ENCODE data around the gene FOXP1. TPM values are rescaled to one million over a fixed set of nuclear protein-coding genes. Genes with fewer than 3 reads are reported as not detected.

FOXP1 gene
- total RNA-seq, 2 experiments from 2014 or later: 66.3 to 68.8 TPM

GRCh38 chr3:71183549-71183948, 400.0 kb downstream of the FOXP1 start:
- no peak overlapping the region for H3K27ac Mint-ChIP-seq
- CTCF ChIA-PET: no interaction called here

DNA sequence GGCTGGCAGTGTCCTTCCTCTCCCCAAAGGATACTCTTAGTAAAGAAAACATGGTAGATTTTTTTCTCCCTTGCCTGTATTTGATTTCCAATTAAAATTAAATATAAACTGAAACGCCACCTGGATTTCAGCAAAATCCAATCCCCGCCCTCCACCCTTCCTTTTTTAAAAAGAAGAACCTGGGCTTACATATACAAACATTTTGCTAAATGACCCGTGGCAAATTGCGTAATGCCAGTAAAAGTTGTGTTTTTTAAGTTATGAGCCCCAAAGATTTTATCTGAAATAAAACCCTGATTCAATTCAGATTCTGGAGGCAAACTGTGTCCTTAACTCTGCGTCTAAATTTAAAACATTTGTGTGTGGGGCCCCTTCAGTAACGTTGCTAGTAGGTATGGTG, 403.0 kb downstream of the FOXP1 start:
- CTCF ChIA-PET: no interaction called here
- Mint-ChIP-seq H3K36me3 (no peaks in the 10 kb centered on the region), H3K9me3 (ENCODE audit: low read depth) (no peaks in the 10 kb centered on the region), H3K4me3 (no peak overlapping the region), H3K27me3 (no peaks in the 10 kb centered on the region), H3K27ac (no peak overlapping the region), H3K4me1 (peaks cover under 1% of the 10 kb centered on the region)
- DNase-seq (no peak), ATAC-seq (no peak)

More at GRCh38 chr3:71183549-71183948, 400.0 kb downstream of the FOXP1 start:
- H3K36me3 Mint-ChIP-seq: peaks cover 2% of the 10 kb centered on the region
- DNase-seq: no peak
- H3K4me1 Mint-ChIP-seq: peaks cover 8% of the 10 kb centered on the region
- H3K27me3 Mint-ChIP-seq: no peaks in the 10 kb centered on the region
- no peak for ATAC-seq
- no peaks in the 10 kb centered on the region for H3K9me3 Mint-ChIP-seq (ENCODE audit: low read depth)
- no peak overlapping the region for H3K4me3 Mint-ChIP-seq

- H3K4me3 Mint-ChIP-seq: no peak overlapping the region
- DNase-seq: no peak
- CTCF ChIA-PET: no interaction called here
- H3K27me3 Mint-ChIP-seq: no peaks in the 10 kb centered on the region
- no peak for ATAC-seq
- no peaks in the 10 kb centered on the region for H3K9me3 Mint-ChIP-seq (ENCODE audit: low read depth)
- H3K27ac Mint-ChIP-seq: no peak overlapping the region
- H3K4me1 Mint-ChIP-seq: no peaks in the 10 kb centered on the region
- H3K36me3 Mint-ChIP-seq: no peaks in the 10 kb centered on the region
Measured at GRCh38 chr3:71177375-71177774, 406.2 kb downstream of the FOXP1 start.

- H3K27ac Mint-ChIP-seq: no peak overlapping the region
- no peak for ATAC-seq
- no peaks in the 10 kb centered on the region for H3K36me3 Mint-ChIP-seq
- CTCF ChIA-PET: interaction anchor here (1.0 kb wide), 1 partner anchor 9 kb away, joined by 3 read pairs; no protein-coding TSS in a partner anchor
- H3K4me1 Mint-ChIP-seq: no peaks in the 10 kb centered on the region
- H3K27me3 Mint-ChIP-seq: no peaks in the 10 kb centered on the region
- no peak for DNase-seq
- H3K4me3 Mint-ChIP-seq: no peak overlapping the region
- H3K9me3 Mint-ChIP-seq (ENCODE audit: low read depth): no peaks in the 10 kb centered on the region
Measured at GRCh38 chr3:71176366-71176765, 407.2 kb downstream of the FOXP1 start.

- H3K27ac Mint-ChIP-seq: no peak overlapping the region
- no peaks in the 10 kb centered on the region for H3K9me3 Mint-ChIP-seq (ENCODE audit: low read depth)
- H3K36me3 Mint-ChIP-seq: no peaks in the 10 kb centered on the region
- H3K4me1 Mint-ChIP-seq: no peaks in the 10 kb centered on the region
- CTCF ChIA-PET: interaction anchor here (1.0 kb wide), 1 partner anchor 8 kb away, joined by 3 read pairs; no protein-coding TSS in a partner anchor
- DNase-seq (no peak), ATAC-seq (no peak)
- no peaks in the 10 kb centered on the region for H3K27me3 Mint-ChIP-seq
- H3K4me3 Mint-ChIP-seq: no peak overlapping the region
Measured at GRCh38 chr3:71175691-71176365, 407.7 kb downstream of the FOXP1 start.

GRCh38 chr3:71172951-71173350, 410.6 kb downstream of the FOXP1 start:
- H3K27me3 Mint-ChIP-seq: no peaks in the 10 kb centered on the region
- ATAC-seq (no peak), DNase-seq (no peak)
- no peaks in the 10 kb centered on the region for H3K9me3 Mint-ChIP-seq (ENCODE audit: low read depth)
- CTCF ChIA-PET: no interaction called here
- H3K36me3 Mint-ChIP-seq: no peaks in the 10 kb centered on the region
- H3K4me1 Mint-ChIP-seq: no peaks in the 10 kb centered on the region
- no peak overlapping the region for H3K4me3 Mint-ChIP-seq
- no peak overlapping the region for H3K27ac Mint-ChIP-seq

GRCh38 chr3:71172189-71172588, 411.3 kb downstream of the FOXP1 start:
- Mint-ChIP-seq H3K4me1 (no peaks in the 10 kb centered on the region), H3K36me3 (no peaks in the 10 kb centered on the region)

GRCh38 chr3:71171247-71171646, 412.3 kb downstream of the FOXP1 start:
- peaks cover 4% of the 10 kb centered on the region for H3K36me3 Mint-ChIP-seq
- ATAC-seq (no peak), DNase-seq (no peak)
- no peaks in the 10 kb centered on the region for H3K9me3 Mint-ChIP-seq (ENCODE audit: low read depth)
- CTCF ChIA-PET: no interaction called here
- no peaks in the 10 kb centered on the region for H3K27me3 Mint-ChIP-seq
- H3K4me1 Mint-ChIP-seq: no peaks in the 10 kb centered on the region
- H3K4me3 Mint-ChIP-seq: no peak overlapping the region
- no peak overlapping the region for H3K27ac Mint-ChIP-seq

More at GRCh38 chr3:71172189-71172588, 411.3 kb downstream of the FOXP1 start:
- CTCF ChIA-PET: no interaction called here
- DNase-seq (no peak), ATAC-seq (no peak)
- no peaks in the 10 kb centered on the region for H3K9me3 Mint-ChIP-seq (ENCODE audit: low read depth)
- H3K4me3 Mint-ChIP-seq: no peak overlapping the region
- H3K27ac Mint-ChIP-seq: no peak overlapping the region
- H3K27me3 Mint-ChIP-seq: no peaks in the 10 kb centered on the region

GRCh38 chr3:71168880-71169411, 414.6 kb downstream of the FOXP1 start:
- Mint-ChIP-seq H3K27ac (no peak overlapping the region), H3K27me3 (no peaks in the 10 kb centered on the region), H3K9me3 (ENCODE audit: low read depth) (no peaks in the 10 kb centered on the region), H3K4me1 (no peaks in the 10 kb centered on the region), H3K4me3 (no peak overlapping the region), H3K36me3 (peaks cover 4% of the 10 kb centered on the region)
- CTCF ChIA-PET: no interaction called here
- DNase-seq: no peak
- ATAC-seq: no peak

GRCh38 chr3:71168121-71168721, 415.3 kb downstream of the FOXP1 start:
- DNase-seq: no peak
- no peaks in the 10 kb centered on the region for H3K27me3 Mint-ChIP-seq
- no peak overlapping the region for H3K4me3 Mint-ChIP-seq
- CTCF ChIA-PET: interaction anchor here (0.9 kb wide), 1 partner anchor 8 kb away, joined by 3 read pairs; no protein-coding TSS in a partner anchor
- ATAC-seq: no peak
- H3K4me1 Mint-ChIP-seq: no peaks in the 10 kb centered on the region
- H3K36me3 Mint-ChIP-seq: peaks cover 4% of the 10 kb centered on the region
- H3K9me3 Mint-ChIP-seq (ENCODE audit: low read depth): no peaks in the 10 kb centered on the region
- no peak overlapping the region for H3K27ac Mint-ChIP-seq

DNA sequence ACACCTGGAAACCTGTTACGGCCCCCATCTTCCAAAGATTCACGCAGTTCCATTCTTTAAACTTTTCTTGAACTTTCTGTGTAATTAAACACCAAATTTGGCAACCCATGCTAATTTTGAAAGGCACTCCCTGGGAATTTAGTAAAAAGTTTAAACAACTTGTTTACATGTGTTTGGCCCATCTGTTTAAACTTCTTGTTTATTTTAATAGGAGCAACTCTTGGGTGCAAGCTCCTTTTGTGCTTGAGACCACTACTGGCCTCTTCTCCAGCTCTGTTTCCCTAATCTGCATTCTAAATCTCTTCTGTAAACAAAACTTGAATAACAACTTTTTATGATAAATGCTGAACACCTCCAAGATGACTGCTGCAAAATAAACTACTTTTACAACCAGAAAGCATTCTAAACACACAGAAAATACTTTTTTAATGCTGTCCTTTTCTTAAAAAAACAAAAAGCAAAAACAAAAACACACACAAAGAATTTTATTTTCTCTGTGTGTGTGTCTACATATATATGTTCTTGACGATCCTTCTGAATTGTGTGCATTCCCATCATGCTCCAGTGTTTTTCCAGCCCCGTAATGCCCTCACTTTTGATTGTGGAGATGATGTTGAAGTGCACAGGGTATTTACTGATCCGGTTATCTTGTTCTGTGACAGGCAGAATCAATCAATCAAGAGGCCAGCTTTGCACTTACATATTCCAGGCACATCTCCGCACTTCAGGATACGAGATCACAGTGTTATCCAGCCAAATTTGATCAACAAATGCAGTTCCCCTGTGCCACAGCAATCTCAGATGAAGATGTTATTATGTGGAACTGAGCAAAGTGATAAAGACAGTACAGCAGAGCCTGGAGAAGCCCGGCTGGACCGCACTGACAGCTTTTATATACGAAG, 416.9 kb downstream of the FOXP1 start:
- Mint-ChIP-seq H3K27ac (no peak overlapping the region), H3K36me3 (peaks cover 4% of the 10 kb centered on the region), H3K4me1 (no peaks in the 10 kb centered on the region), H3K4me3 (no peak overlapping the region), H3K9me3 (ENCODE audit: low read depth) (no peaks in the 10 kb centered on the region), H3K27me3 (no peaks in the 10 kb centered on the region)
- DNase-seq (no peak), ATAC-seq (no peak)
- CTCF ChIA-PET: no interaction called here

GRCh38 chr3:71164881-71165280, 418.6 kb downstream of the FOXP1 start:
- Mint-ChIP-seq H3K4me3 (no peak overlapping the region), H3K4me1 (peaks cover 3% of the 10 kb centered on the region), H3K27me3 (no peaks in the 10 kb centered on the region), H3K36me3 (peaks cover 14% of the 10 kb centered on the region), H3K9me3 (ENCODE audit: low read depth) (peaks cover 2% of the 10 kb centered on the region), H3K27ac (no peak overlapping the region)
- ATAC-seq (no peak), DNase-seq (no peak)
- CTCF ChIA-PET: no interaction called here

DNA sequence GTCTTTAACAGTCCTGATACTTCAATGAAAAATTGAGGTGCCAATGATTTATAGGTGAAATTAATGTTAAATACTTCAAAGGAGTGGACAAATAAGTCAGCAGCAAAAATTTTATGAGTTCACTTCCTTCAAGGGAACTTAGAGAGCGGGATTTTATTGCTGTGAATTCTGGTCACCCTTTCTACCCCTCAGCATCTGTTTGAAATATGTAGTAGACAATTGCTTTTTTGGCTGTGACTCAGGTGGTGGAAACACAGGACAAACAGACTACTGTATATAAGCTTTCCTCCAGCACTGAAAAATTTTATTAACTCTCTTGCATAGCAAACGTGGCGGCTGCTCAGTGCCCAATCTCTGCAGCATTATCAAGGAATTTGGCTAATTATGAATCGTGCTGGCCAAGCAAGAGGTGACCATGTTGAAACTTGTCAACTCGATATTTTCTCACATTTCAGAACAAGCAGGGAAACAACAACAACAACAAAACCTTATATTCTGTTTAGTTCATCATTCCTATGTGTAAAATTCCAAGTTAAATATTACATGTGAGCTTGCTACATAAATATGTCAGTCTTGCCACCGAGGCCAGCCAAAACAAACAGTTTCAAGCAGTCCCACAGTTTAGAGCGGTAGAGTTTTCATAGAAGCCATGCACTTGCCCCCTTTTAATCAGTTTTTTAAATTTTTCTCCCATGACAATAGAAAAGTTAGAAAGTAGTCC, 420.2 kb downstream of the FOXP1 start:
- no peak for ATAC-seq
- peaks cover 14% of the 10 kb centered on the region for H3K36me3 Mint-ChIP-seq
- peaks cover 2% of the 10 kb centered on the region for H3K9me3 Mint-ChIP-seq (ENCODE audit: low read depth)
- H3K27ac Mint-ChIP-seq: no peak overlapping the region
- no peaks in the 10 kb centered on the region for H3K27me3 Mint-ChIP-seq
- no peak overlapping the region for H3K4me3 Mint-ChIP-seq
- CTCF ChIA-PET: no interaction called here
- no peak for DNase-seq
- H3K4me1 Mint-ChIP-seq: peaks cover 3% of the 10 kb centered on the region
